ENCODE data around the gene MYH10.

DNA sequence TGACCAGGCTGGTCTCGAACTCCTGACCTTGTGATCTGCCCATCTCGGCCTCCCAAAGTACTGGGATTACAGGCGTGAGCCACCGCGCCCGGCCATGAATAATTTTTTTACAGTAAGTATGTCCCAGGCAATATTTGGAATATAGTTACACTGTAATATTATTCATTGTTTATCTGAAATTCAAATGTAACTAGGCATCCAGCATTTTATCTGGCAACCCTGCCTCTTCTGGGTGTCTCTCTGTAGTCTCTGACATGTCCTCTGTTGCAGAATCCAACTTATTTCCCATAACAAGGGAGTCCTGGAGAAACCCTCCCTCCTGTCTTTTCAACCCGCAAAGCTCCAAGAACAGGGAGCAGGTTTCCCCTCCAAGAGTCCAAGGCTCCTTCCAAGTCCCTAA, 36.9 kb upstream of the MYH10 start:
- TF ChIP-seq, protein P1, sequence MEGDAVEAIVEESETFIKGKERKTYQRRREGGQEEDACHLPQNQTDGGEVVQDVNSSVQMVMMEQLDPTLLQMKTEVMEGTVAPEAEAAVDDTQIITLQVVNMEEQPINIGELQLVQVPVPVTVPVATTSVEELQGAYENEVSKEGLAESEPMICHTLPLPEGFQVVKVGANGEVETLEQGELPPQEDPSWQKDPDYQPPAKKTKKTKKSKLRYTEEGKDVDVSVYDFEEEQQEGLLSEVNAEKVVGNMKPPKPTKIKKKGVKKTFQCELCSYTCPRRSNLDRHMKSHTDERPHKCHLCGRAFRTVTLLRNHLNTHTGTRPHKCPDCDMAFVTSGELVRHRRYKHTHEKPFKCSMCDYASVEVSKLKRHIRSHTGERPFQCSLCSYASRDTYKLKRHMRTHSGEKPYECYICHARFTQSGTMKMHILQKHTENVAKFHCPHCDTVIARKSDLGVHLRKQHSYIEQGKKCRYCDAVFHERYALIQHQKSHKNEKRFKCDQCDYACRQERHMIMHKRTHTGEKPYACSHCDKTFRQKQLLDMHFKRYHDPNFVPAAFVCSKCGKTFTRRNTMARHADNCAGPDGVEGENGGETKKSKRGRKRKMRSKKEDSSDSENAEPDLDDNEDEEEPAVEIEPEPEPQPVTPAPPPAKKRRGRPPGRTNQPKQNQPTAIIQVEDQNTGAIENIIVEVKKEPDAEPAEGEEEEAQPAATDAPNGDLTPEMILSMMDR (IDR thresholded peaks at IDR 0.05; ENCODE audit: low read depth, low read length, missing input control): no peak
- TF ChIP-seq JUND (IDR thresholded peaks at IDR 0.05): no peak
- no peak for TF ChIP-seq FOXA2 (IDR thresholded peaks at IDR 0.05)
- no peak for TF ChIP-seq ZBTB33 (IDR thresholded peaks at IDR 0.05)
- TF ChIP-seq MAX (IDR thresholded peaks at IDR 0.05): no peak
- no peak for TF ChIP-seq RAD21 (IDR thresholded peaks at IDR 0.05)
- TF ChIP-seq RXRA (IDR thresholded peaks at IDR 0.05): no peak

All from liver (tissue), 3 donors.